A204.1 (cell line): ENCODE data around the gene KLHL29.

Experiments used
- FAIRE-seq: peaks from 2 replicates; lab custom pipeline; 2012; peaks lifted over from hg19 to GRCh38; lab: Jason Lieb, UNC

KLHL29 gene

GRCh38 chr2:23571527-23572282, 186.7 kb downstream of the KLHL29 start:
- FAIRE-seq, result no peak

GRCh38 chr2:23574919-23575654, 190.1 kb downstream of the KLHL29 start:
- FAIRE-seq, result no peak

GRCh38 chr2:23578964-23579671, 194.1 kb downstream of the KLHL29 start:
- FAIRE-seq, result no peak

DNA sequence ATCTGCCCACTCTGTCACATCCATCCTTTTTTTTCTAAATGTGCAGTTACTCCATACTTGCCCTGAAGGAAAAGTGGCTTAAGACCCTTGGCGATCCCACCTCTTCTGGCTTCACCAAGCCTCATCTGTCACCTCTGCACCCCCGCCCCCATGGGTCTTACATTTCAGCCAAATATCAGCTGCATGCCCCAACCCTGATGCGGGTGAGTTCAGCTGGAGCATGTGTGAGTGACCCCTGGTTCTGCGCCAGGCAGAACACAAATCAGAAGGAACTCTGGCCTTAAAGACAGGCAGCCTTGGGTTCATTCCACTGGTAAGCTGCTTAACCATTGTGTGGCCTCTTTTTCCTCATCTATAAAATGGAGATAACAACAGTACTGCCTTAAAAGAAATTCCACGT, 194.7 kb downstream of the KLHL29 start:
- no peak for FAIRE-seq

- FAIRE-seq, result no peak
Measured at GRCh38 chr2:23583467-23583866, 198.5 kb downstream of the KLHL29 start.

DNA sequence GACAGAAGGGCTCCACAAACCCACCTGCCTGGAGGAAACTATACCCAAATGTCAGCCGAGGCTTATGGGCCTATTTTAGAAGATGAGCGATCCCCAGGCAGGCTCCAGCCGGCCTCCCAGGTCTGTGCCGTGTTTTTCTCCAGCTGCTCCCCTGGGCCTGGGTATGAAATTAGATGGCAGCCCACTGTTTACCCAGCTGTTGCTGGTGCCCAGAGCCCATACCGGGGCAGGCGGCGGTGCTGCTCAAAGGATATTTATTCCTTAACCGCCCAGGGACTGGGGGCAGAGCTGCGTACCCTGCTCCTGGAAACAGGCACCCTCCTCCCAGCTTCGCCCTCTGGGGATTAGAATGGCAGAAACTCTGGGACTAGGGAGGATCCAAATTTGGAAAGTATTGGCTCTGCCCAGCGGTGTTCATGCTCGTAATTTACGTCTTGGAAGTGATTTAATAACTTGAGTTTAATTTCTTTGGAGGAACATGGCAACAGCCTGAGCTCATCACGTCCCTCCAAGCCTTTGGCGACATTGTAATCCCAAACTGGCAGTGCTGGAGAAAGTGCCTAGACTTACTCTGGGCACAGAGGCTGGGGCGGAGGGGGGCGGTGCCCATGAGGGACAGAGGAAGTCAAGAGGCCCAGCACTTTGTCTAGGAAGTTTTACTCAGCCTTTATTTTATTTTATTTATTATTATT, 199.2 kb downstream of the KLHL29 start:
- FAIRE-seq, result no peak

- no peak for FAIRE-seq
Measured at GRCh38 chr2:23585273-23586170, 200.5 kb downstream of the KLHL29 start.

GRCh38 chr2:23586741-23587306, 201.8 kb downstream of the KLHL29 start:
- FAIRE-seq, result no peak

DNA sequence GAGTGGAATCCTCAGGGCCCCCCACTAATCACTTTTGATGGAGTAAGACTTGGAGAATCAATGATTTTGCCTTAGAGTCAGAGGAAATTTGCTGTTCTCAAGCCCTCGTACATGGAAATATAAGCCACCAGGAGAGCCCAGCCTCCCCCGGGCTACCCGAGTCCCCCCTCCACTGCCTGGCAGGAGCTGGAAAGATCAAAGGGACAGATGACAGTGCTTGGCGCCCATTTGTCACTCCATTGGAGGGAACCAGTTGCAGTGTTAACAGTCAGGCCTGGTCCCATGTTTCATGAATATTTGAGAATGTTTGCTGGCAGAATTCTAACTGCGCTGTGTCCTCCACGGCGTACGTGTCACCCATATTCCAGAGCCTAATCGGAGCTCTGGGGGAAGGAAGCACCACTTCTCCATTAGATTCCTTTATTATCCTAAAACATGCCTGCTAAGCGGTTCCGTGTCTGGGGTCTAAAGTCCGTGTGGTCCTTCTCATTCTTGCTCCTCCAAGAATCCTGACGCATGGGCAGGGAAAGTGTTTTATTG, 202.4 kb downstream of the KLHL29 start:
- no peak for FAIRE-seq

GRCh38 chr2:23588106-23588505, 203.1 kb downstream of the KLHL29 start:
- FAIRE-seq, result no peak

DNA sequence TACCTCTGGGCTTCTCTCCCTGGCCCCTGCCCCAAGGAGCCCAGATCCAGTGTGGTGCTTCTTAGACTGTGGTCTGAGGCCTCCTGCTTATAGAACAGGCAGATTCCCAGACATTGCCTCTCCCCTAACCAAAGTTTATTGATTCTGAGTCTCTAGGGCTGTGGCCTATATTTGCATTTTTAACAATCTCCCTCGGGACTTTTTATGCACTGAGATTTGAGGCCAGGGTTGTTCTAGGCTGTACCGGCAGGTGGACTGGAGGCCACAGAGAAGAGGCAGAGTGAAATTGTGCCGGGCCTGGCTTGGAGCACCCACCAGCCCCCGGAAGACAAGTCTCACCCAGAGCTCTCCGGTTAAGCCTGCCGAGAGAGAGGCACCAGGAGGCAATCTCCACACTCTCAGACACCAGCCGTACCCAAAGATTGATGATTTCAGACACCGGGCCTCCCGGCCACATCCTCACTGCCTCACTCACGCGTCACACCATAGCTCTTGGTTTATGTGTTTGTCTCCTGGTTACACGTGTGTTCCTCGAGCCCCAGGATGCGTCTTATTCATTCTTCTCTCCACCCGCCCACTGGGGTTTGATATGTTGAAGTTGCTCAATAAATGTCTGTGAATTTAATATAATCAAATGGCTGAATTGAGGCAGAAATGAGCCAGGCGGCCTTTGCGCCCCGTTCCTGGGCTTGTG, 203.7 kb downstream of the KLHL29 start:
- no peak for FAIRE-seq

DNA sequence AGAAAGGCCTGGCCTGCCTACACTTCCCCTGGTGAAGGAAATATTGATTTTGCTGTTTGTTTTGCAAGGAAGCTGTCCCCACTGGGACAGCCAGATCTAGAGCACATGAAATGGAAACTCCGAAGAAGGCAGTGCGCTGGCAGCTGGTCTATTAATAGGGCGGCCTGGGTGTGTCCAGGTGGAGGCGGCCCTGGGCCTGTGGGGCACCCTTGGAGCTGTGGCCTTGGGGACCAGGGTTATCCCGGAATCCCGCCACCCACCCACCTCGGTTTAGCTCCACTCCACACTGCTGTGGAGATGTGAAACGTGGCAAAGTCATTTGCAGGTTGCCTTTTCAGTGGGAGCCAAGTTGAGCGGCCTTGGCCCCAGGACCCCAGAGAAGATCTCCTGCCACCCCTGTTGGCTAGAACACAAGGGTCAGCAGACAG, 204.3 kb downstream of the KLHL29 start:
- no peak for FAIRE-seq

GRCh38 chr2:23589739-23590138, 204.8 kb downstream of the KLHL29 start:
- FAIRE-seq, result no peak

GRCh38 chr2:23590241-23590869, 205.4 kb downstream of the KLHL29 start:
- FAIRE-seq, result no peak

GRCh38 chr2:23591111-23591510, 206.1 kb downstream of the KLHL29 start:
- FAIRE-seq, result no peak

DNA sequence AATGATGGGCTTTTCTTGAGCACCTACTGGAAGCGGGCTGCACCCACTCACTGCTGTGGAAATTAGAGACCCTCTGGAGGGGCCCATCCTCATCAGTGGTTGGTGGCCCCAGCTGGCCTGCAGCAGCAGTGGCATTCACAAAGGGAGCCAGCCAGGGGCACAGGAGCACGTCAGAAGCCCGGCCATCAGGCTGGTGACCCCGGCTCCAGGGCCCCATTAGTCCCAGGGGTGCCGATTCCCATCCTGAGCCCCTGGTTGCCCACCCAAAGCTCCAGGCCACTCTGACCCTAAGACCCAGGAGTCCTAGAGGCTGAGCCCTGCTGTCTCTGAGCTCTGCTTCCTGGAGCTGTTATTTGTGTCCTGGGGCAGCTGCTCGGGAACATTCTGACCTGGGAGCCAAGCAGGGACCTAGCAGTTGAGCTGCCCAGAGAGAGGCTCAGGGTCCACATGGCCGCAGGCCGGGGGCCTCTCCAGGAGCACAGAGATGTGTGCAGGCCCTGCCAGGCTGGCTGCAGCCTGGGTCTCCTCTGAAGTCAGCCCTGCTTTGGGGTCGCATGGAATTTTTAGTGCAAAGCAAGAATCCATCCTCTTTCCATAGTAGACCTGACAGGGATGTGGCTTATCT, 207.2 kb downstream of the KLHL29 start:
- no peak for FAIRE-seq

DNA sequence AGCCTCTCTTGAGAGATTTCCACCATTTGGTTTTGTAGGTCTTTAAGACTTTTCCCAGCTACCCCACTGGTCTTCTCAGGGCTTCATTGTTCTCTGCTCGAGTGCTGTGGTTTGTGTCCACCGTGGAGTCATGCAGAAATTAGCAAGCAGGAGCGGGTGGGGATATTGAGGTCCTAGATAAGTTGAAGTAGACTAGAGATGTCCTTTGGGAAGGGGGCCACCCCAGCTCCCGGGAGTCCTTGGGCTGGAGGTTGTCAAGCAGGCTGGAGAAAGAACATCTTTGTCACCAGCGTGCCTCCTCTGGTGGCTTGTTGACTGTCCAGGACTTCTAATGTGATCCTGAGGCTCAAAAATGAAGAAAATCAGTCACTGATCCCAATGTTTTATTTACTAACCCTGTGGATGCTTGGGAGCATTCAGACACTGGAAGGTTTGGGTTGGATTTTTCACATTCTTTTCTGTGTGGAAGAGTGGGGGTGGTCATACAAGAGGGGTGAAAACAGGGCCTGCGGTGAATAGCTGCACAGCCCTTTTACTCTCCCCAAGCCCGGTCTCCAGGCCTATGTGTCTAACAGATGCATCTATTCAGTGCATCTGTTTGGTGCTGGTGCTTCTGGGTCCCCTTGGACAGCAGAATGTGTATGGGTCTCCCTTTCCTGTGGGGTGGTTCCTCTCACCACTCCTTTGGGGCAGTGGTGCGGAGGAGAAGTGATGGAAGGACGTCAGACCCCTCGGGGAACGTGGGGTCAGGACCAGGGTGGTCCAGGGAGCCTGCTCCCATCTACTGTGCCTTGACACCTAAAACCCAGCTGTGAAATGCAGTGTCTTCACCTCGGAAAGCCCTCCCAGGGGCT, 208.1 kb downstream of the KLHL29 start:
- no peak for FAIRE-seq

DNA sequence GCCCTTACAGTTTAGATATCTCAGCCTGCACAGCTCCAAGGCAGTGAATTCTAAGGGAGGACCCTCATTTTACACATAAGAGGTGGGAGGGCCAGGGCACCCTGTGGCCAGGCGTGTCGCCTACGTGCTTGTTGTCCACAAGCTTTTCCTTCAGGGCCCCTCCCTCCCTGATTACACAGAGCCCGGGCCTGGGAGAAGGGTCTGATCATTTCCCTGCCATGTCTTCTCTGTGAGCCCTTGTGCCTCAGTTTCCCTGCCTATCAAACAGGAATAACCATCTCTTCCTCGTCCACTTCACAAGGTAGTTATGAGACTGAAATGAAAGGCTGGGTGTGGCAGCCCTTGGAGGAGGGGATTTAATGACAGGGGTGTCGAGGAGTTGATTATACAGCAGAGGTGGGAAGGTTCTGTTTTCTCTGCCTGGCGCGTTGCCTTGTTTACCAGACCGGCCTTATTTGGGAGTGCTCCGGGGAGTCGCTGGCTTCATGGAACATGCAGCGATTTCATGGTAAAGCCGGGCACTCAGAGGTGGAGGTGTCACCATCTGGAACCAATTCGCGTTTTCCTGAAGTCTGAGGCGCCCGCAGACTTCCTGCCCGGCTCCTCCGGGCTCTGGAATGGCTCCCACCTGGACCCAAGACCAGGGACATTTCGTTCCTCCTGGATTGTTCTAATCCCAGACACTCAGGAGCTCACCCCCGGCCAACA, 208.9 kb downstream of the KLHL29 start:
- FAIRE-seq, result no peak
